Measurements from ENCODE around the gene TMEM248. TPM values are rescaled to one million over a fixed set of nuclear protein-coding genes. Genes with fewer than 3 reads are reported as not detected.

Gene TMEM248
- polyA plus RNA-seq, 1 donor from 2014 or later = 41.8 TPM

GRCh38 chr7:66896441-66896840 lies 24.6 kb upstream of the TMEM248 start:
- Histone ChIP-seq H3K9me3 (ENCODE audit: low read length) (no peaks in the 10 kb centered on the region), H3K9me2 (ENCODE audit: insufficient read depth, low read length) (no peaks in the 10 kb centered on the region), H3K79me2 (replicated peaks; ENCODE audit: insufficient read depth, low read length) (no peaks in the 10 kb centered on the region), H3F3A (ENCODE audit: insufficient read depth, low read length, poor library complexity, severe bottlenecking) (no peaks in the 10 kb centered on the region), H3K4me3 (ENCODE audit: low read length) (no peak overlapping the region), H4K20me1 (ENCODE audit: insufficient read depth) (no peaks in the 10 kb centered on the region), H2AFZ (ENCODE audit: low read depth, low read length) (no peak overlapping the region), H3K36me3 (ENCODE audit: insufficient read depth, low read length) (no peaks in the 10 kb centered on the region), H3K27ac (ENCODE audit: low read length) (no peak overlapping the region), H3K9ac (ENCODE audit: low read length) (no peak overlapping the region), H3K27me3 (ENCODE audit: insufficient read depth, low read depth, low read length) (no peaks in the 10 kb centered on the region), H3K4me2 (ENCODE audit: low read length) (no peak overlapping the region)
- TF ChIP-seq MXI1 (conservative IDR thresholded peaks at IDR 0.05; ENCODE audit: poor library complexity, severe bottlenecking) = no peak
- no peak for TF ChIP-seq RAD21 (conservative IDR thresholded peaks at IDR 0.05)
- TF ChIP-seq REST (IDR thresholded peaks at IDR 0.05; ENCODE audit: borderline replicate concordance) = no peak
- no peak for TF ChIP-seq EZH2 (IDR thresholded peaks at IDR 0.05; ENCODE audit: borderline replicate concordance, insufficient read depth, low read length, poor library complexity, severe bottlenecking)
- no peak for TF ChIP-seq SMC3 (conservative IDR thresholded peaks at IDR 0.05; ENCODE audit: poor library complexity)
- no peak for TF ChIP-seq CTCF (IDR thresholded peaks at IDR 0.05; ENCODE audit: poor library complexity, severe bottlenecking)
- TF ChIP-seq TAF1 (IDR thresholded peaks at IDR 0.05; ENCODE audit: low read depth) = no peak
- no peak for TF ChIP-seq POLR2AphosphoS5 (IDR thresholded peaks at IDR 0.05)
- no peak for TF ChIP-seq EP300 (conservative IDR thresholded peaks at IDR 0.05; ENCODE audit: poor library complexity, severe bottlenecking)

- Histone ChIP-seq H4K20me1 (ENCODE audit: insufficient read depth) (no peaks in the 10 kb centered on the region), H3F3A (ENCODE audit: insufficient read depth, low read length, poor library complexity, severe bottlenecking) (no peaks in the 10 kb centered on the region), H3K9me2 (ENCODE audit: insufficient read depth, low read length) (no peaks in the 10 kb centered on the region), H3K27ac (ENCODE audit: low read length) (no peak overlapping the region), H2AFZ (ENCODE audit: low read depth, low read length) (no peak overlapping the region), H3K9me3 (ENCODE audit: low read length) (no peaks in the 10 kb centered on the region), H3K27me3 (ENCODE audit: insufficient read depth, low read depth, low read length) (no peaks in the 10 kb centered on the region), H3K36me3 (ENCODE audit: insufficient read depth, low read length) (no peaks in the 10 kb centered on the region), H3K4me3 (ENCODE audit: low read length) (no peak overlapping the region), H3K9ac (ENCODE audit: low read length) (no peak overlapping the region), H3K79me2 (replicated peaks; ENCODE audit: insufficient read depth, low read length) (no peaks in the 10 kb centered on the region), H3K4me2 (ENCODE audit: low read length) (no peak overlapping the region)
- TF ChIP-seq MXI1 (conservative IDR thresholded peaks at IDR 0.05; ENCODE audit: poor library complexity, severe bottlenecking) (no peak), RAD21 (conservative IDR thresholded peaks at IDR 0.05) (no peak)
These were observed 21.3 kb upstream of the TMEM248 start for GRCh38 chr7:66899552-66900280.
